Calu3 (cell line): ENCODE data around the gene PGAP3. TPM values are rescaled to one million over a fixed set of nuclear protein-coding genes. Genes with fewer than 3 reads are reported as not detected.

ENCODE experiments used
- BruUV-seq: library from RNA; stranded (reverse); fragments of 400-500 nt; replicated peaks from 2 replicates; lab custom pipeline; 2021; lab: Mats Ljungman, UMichigan
- CTCF ChIA-PET: fragments of 300-600 bp; sonication (Branson Sonifier 250); formaldehyde crosslinking; loops from one replicate; lab custom pipeline; 2022; ENCODE audit warnings: antibody characterized with exemption; lab: Charles Lee
- DNase-seq: peaks from one replicate; pipeline ENCODE4 v3.0.0; 2022
- H3K27ac Mint-ChIP-seq: one replicate; pipeline ENCODE4 v1.8.0; 2022; ENCODE audit warnings: mixed read lengths; ENCODE audit not compliant: unreplicated experiment
- H3K27me3 Mint-ChIP-seq: one replicate; pipeline ENCODE4 v1.8.0; 2022; ENCODE audit warnings: mixed read lengths; ENCODE audit not compliant: unreplicated experiment
- H3K36me3 Mint-ChIP-seq: one replicate; pipeline ENCODE4 v1.8.0; 2022; ENCODE audit warnings: mild to moderate bottlenecking, moderate library complexity, mixed read lengths; ENCODE audit not compliant: insufficient read depth, unreplicated experiment
- H3K4me1 Mint-ChIP-seq: one replicate; pipeline ENCODE4 v1.8.0; 2022; ENCODE audit warnings: mild to moderate bottlenecking, low read depth, mixed read lengths; ENCODE audit not compliant: unreplicated experiment
- H3K4me3 Mint-ChIP-seq: one replicate; pipeline ENCODE4 v1.8.0; 2022; ENCODE audit warnings: mild to moderate bottlenecking, low read depth, moderate library complexity, mixed read lengths; ENCODE audit not compliant: unreplicated experiment
- H3K9me3 Mint-ChIP-seq: one replicate; pipeline ENCODE4 v1.8.0; 2022; ENCODE audit warnings: low read depth, mixed read lengths; ENCODE audit not compliant: unreplicated experiment
- intact Hi-C: fragments of 100-400 bp; cut with micrococcal nuclease; formaldehyde crosslinking; loops from one replicate; pipeline ENCODE4 v1.10.0; 2022; ENCODE audit not compliant: unreplicated experiment
- total RNA-seq: library from RNA; stranded (reverse); gene quantifications from 2 replicates; pipeline ENCODE4 v1.2.3, GENCODE V29; 2022
- TF ChIP-seq, protein P1 (sequence below): fragments of 200-600 bp; IDR thresholded peaks from one replicate; pipeline ENCODE4 v1.8.0; 2022; ENCODE audit warnings: antibody characterized with exemption; ENCODE audit not compliant: unreplicated experiment

Gene PGAP3
- total RNA-seq, 1 experiment from 2014 or later: 1,186 TPM

DNA sequence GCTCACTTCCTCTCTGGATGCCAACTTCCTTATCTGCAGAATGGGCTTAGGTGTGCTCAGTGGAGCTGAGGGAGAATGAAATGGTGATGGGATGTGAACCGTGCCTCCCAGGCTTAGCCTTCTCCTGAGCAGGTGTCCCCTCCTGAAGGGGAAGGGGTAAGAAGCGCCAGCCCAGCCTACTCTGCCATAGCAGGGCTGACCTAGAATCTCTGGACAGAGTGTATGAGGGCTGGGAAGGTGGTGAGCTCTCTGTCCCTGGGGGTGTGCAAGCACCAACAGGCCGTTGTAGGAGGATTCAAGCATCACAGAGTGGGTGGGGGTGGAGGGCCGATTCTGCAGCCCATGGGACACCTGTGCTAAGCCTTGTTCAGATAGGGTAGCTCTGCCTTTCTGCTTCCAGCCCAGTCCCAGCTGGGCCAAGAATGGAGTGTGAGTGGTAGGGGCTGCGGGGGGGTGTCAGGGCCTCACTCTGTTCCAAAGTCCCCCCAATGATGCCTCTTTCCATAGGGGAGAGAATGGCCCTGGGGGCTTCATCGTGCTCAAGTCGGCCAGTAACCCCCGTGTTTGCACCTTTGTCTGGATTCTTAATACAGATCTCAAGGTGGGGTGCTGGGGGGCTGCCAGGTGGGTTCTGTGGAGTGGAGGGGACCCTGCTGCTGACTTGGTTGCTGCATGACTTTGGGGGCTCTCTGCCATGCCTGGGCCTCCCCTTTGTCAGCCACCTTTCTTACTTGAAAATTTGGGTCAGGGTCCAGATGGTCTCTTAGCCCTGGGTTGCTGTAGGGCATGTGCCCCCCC, 25.9 kb downstream of the PGAP3 start:
- Mint-ChIP-seq H3K4me3 (no peak overlapping the region), H3K4me1 (peaks cover 47% of the 10 kb centered on the region), H3K36me3 (peaks cover 98% of the 10 kb centered on the region), H3K27me3 (peaks cover 19% of the 10 kb centered on the region), H3K27ac (no peak overlapping the region), H3K9me3 (no peaks in the 10 kb centered on the region)
- DNase-seq: no peak
- TF ChIP-seq, protein P1, sequence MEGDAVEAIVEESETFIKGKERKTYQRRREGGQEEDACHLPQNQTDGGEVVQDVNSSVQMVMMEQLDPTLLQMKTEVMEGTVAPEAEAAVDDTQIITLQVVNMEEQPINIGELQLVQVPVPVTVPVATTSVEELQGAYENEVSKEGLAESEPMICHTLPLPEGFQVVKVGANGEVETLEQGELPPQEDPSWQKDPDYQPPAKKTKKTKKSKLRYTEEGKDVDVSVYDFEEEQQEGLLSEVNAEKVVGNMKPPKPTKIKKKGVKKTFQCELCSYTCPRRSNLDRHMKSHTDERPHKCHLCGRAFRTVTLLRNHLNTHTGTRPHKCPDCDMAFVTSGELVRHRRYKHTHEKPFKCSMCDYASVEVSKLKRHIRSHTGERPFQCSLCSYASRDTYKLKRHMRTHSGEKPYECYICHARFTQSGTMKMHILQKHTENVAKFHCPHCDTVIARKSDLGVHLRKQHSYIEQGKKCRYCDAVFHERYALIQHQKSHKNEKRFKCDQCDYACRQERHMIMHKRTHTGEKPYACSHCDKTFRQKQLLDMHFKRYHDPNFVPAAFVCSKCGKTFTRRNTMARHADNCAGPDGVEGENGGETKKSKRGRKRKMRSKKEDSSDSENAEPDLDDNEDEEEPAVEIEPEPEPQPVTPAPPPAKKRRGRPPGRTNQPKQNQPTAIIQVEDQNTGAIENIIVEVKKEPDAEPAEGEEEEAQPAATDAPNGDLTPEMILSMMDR: no peak
- BruUV-seq: no TSS peak
- CTCF ChIA-PET: interaction anchor here (0.6 to 161.2 kb wide), 16 partner anchors 41 to 451 kb away, joined by 3 to 42089 read pairs (median 6); partner anchors contain the start of genes ERBB2, GRB7, GSDMA and GSDMB
- intact Hi-C loops: loop anchor here (2.0 kb wide), 2 partner anchors 25 to 319 kb away; partner anchors contain the start of genes PSMD3 and STARD3

DNA sequence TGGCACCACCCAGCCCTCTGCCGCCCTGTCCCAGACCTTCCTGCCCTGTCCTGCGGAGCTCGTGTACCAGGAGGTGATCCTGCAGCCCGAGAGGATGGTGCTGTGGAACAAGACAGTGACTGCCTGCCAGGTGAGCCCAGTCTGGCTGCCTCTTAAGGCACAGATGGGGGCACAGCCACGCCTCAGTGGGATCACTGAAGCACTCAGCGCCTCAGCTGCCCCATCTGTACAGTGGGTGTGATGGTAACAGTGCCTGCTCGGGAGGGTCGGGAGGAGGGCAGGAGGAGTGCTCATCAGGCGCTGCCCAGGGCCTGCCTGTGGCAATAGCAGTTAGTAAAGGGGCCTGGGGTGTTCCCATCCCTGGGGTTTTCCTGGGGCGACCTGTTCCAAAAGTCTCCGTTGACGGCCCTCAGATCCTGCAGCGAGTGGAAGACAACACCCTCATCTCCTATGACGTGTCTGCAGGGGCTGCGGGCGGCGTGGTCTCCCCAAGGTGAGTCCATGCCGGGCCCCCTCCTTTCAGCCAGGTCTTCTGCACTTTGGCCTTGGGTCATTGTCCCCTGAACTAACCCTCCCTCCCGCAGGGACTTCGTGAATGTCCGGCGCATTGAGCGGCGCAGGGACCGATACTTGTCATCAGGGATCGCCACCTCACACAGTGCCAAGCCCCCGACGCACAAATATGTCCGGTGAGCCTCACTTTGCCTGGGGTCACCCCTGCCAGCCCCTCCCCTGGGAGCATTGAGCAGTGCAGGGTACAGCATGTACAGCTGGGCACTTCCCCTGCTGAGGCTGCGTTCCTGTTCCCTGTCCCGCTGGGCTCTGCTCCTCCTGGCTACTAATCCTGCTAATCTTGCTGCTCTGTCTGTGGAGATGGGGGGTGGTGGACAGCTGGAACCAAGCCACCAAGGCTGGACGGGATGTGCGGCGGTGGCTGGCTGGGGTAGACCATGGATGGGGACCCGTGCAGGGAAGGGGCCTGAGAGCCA, 27.2 kb downstream of the PGAP3 start:
- H3K4me3 Mint-ChIP-seq: no peak overlapping the region
- intact Hi-C loops: no loop called here
- no peaks in the 10 kb centered on the region for H3K9me3 Mint-ChIP-seq
- DNase-seq: peak; percentile 86
- TF ChIP-seq, protein P1: no peak
- no peak overlapping the region for H3K27ac Mint-ChIP-seq
- CTCF ChIA-PET: interaction anchor here (0.6 to 161.2 kb wide), 15 partner anchors 40 to 900 kb away, joined by 3 to 42089 read pairs (median 5); partner anchors contain the start of genes ERBB2, GRB7, GSDMA and GSDMB
- H3K4me1 Mint-ChIP-seq: peaks cover 35% of the 10 kb centered on the region
- peaks cover 92% of the 10 kb centered on the region for H3K36me3 Mint-ChIP-seq
- peaks cover 7% of the 10 kb centered on the region for H3K27me3 Mint-ChIP-seq
- no TSS peak for BruUV-seq

DNA sequence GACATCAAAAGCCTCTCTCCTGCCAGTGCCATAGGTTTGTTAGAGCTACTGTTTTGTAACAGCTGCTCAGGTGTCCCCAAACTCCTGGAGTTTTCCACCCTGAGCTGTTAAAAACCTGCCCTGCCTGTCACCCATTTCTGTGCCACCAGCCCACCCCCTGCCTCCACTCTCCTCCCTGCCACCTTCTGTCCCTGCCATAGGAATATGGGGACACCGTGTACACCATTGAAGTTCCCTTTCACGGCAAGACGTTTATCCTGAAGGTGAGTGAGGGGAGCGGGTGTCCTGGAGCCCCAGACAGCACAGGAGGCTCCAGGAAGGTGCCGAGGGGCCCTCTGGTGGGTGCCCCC, 27.9 kb downstream of the PGAP3 start:
- CTCF ChIA-PET: interaction anchor here (0.5 to 161.2 kb wide), 12 partner anchors 39 to 1898 kb away, joined by 3 to 42089 read pairs (median 7); partner anchors contain the start of genes ERBB2, GRB7, GSDMA and GSDMB
- no peak for DNase-seq
- Mint-ChIP-seq H3K9me3 (no peaks in the 10 kb centered on the region), H3K36me3 (peaks cover 92% of the 10 kb centered on the region), H3K4me1 (peaks cover 32% of the 10 kb centered on the region), H3K4me3 (no peak overlapping the region), H3K27me3 (no peaks in the 10 kb centered on the region), H3K27ac (no peak overlapping the region)
- TF ChIP-seq, protein P1: no peak
- no TSS peak for BruUV-seq
- intact Hi-C loops: no loop called here
